Fibroblast of lung (primary cell): ENCODE measurements around the gene IFITM5. TPM values are rescaled to one million over a fixed set of nuclear protein-coding genes. Genes with fewer than 3 reads are reported as not detected.

Experiments used
- DNase-seq, 2 donors: peaks; one replicate each; pipeline versions ENCODE4 v3.0.0 to v3.0.0-alpha.2; 2010; ENCODE audit warnings: low read depth in 2 of 2
- H2AFZ ChIP-seq: 2 replicates; pipeline ENCODE4 v1.5.1; 2012; ENCODE audit warnings: low read length, control low read depth, inconsistent platforms
- H3K27ac ChIP-seq: 2 replicates; pipeline ENCODE4 v1.5.1; 2011; ENCODE audit warnings: low read length, control low read depth; ENCODE audit not compliant: insufficient read depth
- H3K27me3 ChIP-seq: 2 replicates; pipeline ENCODE4 v1.5.1; 2011; ENCODE audit warnings: mild to moderate bottlenecking, low read length; ENCODE audit not compliant: control insufficient read depth, insufficient read depth
- H3K36me3 ChIP-seq: 2 replicates; pipeline ENCODE4 v1.5.1; 2011; ENCODE audit warnings: low read length; ENCODE audit not compliant: control insufficient read depth, insufficient read depth
- H3K4me1 ChIP-seq: 2 replicates; pipeline ENCODE4 v1.5.1; 2011; ENCODE audit warnings: low read length; ENCODE audit not compliant: control insufficient read depth, insufficient read depth; ENCODE audit errors: extremely low read depth
- H3K4me2 ChIP-seq: 2 replicates; pipeline ENCODE4 v1.5.1; 2011; ENCODE audit warnings: low read length, control low read depth; ENCODE audit not compliant: insufficient read depth; ENCODE audit errors: extremely low read depth
- H3K4me3 ChIP-seq, 4 experiments: fragments of 200-600 bp in 1 of 4; sonication (generic) in 1 of 4; replicated peaks in 1 of 4; 2 replicates each; pipeline ENCODE4 v1.5.1; 2011 to 2016; ENCODE audit warnings: low read length in 4 of 4, low read depth in 3 of 4, mild to moderate bottlenecking in 3 of 4, control low read depth in 2 of 4, inconsistent platforms in 1 of 4, mixed read lengths in 1 of 4; ENCODE audit not compliant: insufficient read depth in 1 of 4; ENCODE audit errors: control extremely low read depth in 1 of 4
- H3K79me2 ChIP-seq: 2 replicates; pipeline ENCODE4 v1.5.1; 2012; ENCODE audit warnings: mild to moderate bottlenecking, low read length, inconsistent platforms; ENCODE audit not compliant: control insufficient read depth, insufficient read depth
- H3K9ac ChIP-seq: 2 replicates; pipeline ENCODE4 v1.5.1; 2011; ENCODE audit warnings: mild to moderate bottlenecking, low read length, control low read depth; ENCODE audit not compliant: insufficient read depth
- H3K9me3 ChIP-seq: 2 replicates; pipeline ENCODE4 v1.5.1; 2012; ENCODE audit warnings: low read depth, low read length; ENCODE audit not compliant: control insufficient read depth, insufficient read depth
- H4K20me1 ChIP-seq: 2 replicates; pipeline ENCODE4 v1.5.1; 2011; ENCODE audit warnings: low read length; ENCODE audit not compliant: control insufficient read depth, insufficient read depth; ENCODE audit errors: extremely low read depth
- EZH2 ChIP-seq: IDR thresholded peaks from 2 replicates; pipeline ENCODE4 v1.5.1; 2012; ENCODE audit warnings: low read length, control low read depth, mild to moderate bottlenecking; ENCODE audit errors: missing control alignments
- polyA minus RNA-seq: library from RNA; depleted of rRNA, polyadenylated mRNA; stranded (reverse); fragments of >200 nt; gene quantifications from 2 replicates; pipeline ENCODE4 v1.2.3, GENCODE V29; 2011; ENCODE audit warnings: low replicate concordance
- polyA plus RNA-seq, 2 donors: library from polyadenylated mRNA; depleted of rRNA in 1 of 2; stranded (reverse) in 1 of 2; unstranded in 1 of 2; fragments of >200 nt; gene quantifications; 2 replicates each; pipeline ENCODE4 v1.2.1, GENCODE V29; 2011 to 2012; ENCODE audit warnings: missing spikeins in 1 of 2
- total RNA-seq: library from RNA; depleted of rRNA; stranded (reverse); fragments of >200 nt; gene quantifications from 2 replicates; pipeline ENCODE4 v1.2.1, GENCODE V29; 2014
- TF ChIP-seq, protein P1 (sequence below), 2 donors: IDR thresholded peaks in 1 of 2; conservative IDR thresholded peaks in 1 of 2; 1 replicate in 1 of 2; 2 replicates in 1 of 2; pipeline ENCODE4 v1.5.1; 2011 to 2012; ENCODE audit warnings: low read length in 2 of 2, control low read depth in 1 of 2, inconsistent platforms in 1 of 2, low read depth in 1 of 2, mild to moderate bottlenecking in 1 of 2

Gene IFITM5
- total RNA-seq: 0.50 TPM in 1 of 2 replicates, not detected in the other
- polyA plus RNA-seq: not detected in 2 replicates
- not detected in 2 replicates for polyA plus RNA-seq (2012)
- polyA minus RNA-seq: not detected in 2 replicates

GRCh38 chr11:299081-299891, at the start of gene IFITM5:
Gene IFITM5 (minus strand): TSS chr11:299526. CDS start chr11:299490, 36 bp downstream.
- Histone ChIP-seq H3K4me2 (no peak within 1 kb of the TSS), H3K4me3 (no peak within 1 kb of the TSS), H4K20me1 (no peaks in the 10 kb centered on the region), H3K27ac (no peak within 1 kb of the TSS), H3K9me3 (no peaks in the 10 kb centered on the region), H3K4me1 (peaks cover 3% of the 10 kb centered on the region), H2AFZ (no peak within 1 kb of the TSS), H3K36me3 (no peaks in the 10 kb centered on the region), H3K9ac (no peak within 1 kb of the TSS), H3K79me2 (no peaks in the 10 kb centered on the region), H3K27me3 (peaks cover 8% of the 10 kb centered on the region)
- no peak for DNase-seq
- no peak for TF ChIP-seq EZH2
- TF ChIP-seq, protein P1, sequence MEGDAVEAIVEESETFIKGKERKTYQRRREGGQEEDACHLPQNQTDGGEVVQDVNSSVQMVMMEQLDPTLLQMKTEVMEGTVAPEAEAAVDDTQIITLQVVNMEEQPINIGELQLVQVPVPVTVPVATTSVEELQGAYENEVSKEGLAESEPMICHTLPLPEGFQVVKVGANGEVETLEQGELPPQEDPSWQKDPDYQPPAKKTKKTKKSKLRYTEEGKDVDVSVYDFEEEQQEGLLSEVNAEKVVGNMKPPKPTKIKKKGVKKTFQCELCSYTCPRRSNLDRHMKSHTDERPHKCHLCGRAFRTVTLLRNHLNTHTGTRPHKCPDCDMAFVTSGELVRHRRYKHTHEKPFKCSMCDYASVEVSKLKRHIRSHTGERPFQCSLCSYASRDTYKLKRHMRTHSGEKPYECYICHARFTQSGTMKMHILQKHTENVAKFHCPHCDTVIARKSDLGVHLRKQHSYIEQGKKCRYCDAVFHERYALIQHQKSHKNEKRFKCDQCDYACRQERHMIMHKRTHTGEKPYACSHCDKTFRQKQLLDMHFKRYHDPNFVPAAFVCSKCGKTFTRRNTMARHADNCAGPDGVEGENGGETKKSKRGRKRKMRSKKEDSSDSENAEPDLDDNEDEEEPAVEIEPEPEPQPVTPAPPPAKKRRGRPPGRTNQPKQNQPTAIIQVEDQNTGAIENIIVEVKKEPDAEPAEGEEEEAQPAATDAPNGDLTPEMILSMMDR (conservative IDR thresholded peaks at IDR 0.05 in 1 of 2, IDR thresholded peaks at IDR 0.05 in 1 of 2; ENCODE audit: low read depth in 1 of 2, low read length in 2 of 2): no peak

- no peaks in the 10 kb centered on the region for H3K79me2 ChIP-seq
- TF ChIP-seq, protein P1 (conservative IDR thresholded peaks at IDR 0.05 in 1 of 2, IDR thresholded peaks at IDR 0.05 in 1 of 2; ENCODE audit: low read depth in 1 of 2, low read length in 2 of 2): no peak
- TF ChIP-seq EZH2: no peak
- no peaks in the 10 kb centered on the region for H4K20me1 ChIP-seq
- H3K27ac ChIP-seq: no peak overlapping the region
- no peaks in the 10 kb centered on the region for H3K9me3 ChIP-seq
- no peak overlapping the region for H3K4me3 ChIP-seq
- no peaks in the 10 kb centered on the region for H3K27me3 ChIP-seq
- no peak overlapping the region for H3K9ac ChIP-seq
- DNase-seq: no peak
- H3K4me2 ChIP-seq: no peak overlapping the region
- H3K4me1 ChIP-seq: no peaks in the 10 kb centered on the region
- no peak overlapping the region for H2AFZ ChIP-seq
- H3K36me3 ChIP-seq: no peaks in the 10 kb centered on the region
Observed at GRCh38 chr11:346529-346928, 47.2 kb upstream of the IFITM5 start.

DNA sequence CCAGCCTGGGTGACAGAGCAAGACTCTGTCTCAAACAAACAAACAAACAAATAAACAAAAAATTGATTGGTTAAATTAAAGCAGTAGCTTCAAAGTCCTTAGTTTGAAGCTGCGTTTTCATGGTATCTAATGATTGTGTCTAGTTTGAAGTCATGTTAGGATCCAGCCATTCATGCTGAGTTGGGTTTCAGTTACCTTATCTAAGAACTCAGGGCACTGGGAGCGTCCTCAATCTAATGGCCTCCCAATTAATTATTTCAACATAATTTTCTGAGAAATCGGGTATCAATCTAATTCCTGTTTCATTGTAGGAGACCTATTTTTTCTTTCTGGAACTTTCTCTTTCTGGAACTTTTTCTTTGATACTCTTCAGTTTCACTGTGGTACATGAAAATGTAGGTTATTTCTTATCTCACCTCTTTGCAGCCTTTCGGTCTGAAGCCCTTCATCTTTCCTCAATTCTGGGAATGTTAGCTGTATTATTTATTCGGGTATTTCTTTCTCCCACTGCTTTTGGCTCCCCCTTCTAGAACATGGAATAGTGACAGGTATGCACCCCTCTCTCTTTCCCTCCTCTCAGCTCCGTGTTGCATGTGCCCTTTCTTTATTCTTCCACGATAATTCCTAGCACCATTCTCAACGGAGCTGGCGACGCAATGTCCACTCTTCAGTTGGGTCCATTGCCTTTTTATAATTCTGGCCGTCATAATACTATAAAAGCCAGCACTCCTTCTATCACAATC, 45.7 kb upstream of the IFITM5 start:
- no peaks in the 10 kb centered on the region for H3K9me3 ChIP-seq
- H3K4me2 ChIP-seq: no peak overlapping the region
- no peaks in the 10 kb centered on the region for H3K79me2 ChIP-seq
- H4K20me1 ChIP-seq: no peaks in the 10 kb centered on the region
- H3K27me3 ChIP-seq: no peaks in the 10 kb centered on the region
- H3K4me1 ChIP-seq: no peaks in the 10 kb centered on the region
- H2AFZ ChIP-seq: no peak overlapping the region
- H3K9ac ChIP-seq: no peak overlapping the region
- no peak for TF ChIP-seq EZH2
- TF ChIP-seq, protein P1 (conservative IDR thresholded peaks at IDR 0.05 in 1 of 2, IDR thresholded peaks at IDR 0.05 in 1 of 2; ENCODE audit: low read depth in 1 of 2, low read length in 2 of 2): no peak
- no peaks in the 10 kb centered on the region for H3K36me3 ChIP-seq
- DNase-seq: no peak
- H3K4me3 ChIP-seq: no peak overlapping the region
- no peak overlapping the region for H3K27ac ChIP-seq
